ENCODE results near the gene ATG7. TPM values are rescaled to one million over a fixed set of nuclear protein-coding genes. Genes with fewer than 3 reads are reported as not detected.
A peak's percentile ranks its signal among the peaks of the same experiment; 100 is the strongest.
"Not testable (repeated sequence)": the region's sequence is repeated elsewhere in the genome, so short reads cannot be mapped to it uniquely, and the experiment has no call there.

ATG7 gene
- total RNA-seq, 1 donor from 2014 or later = 53.4 TPM

DNA sequence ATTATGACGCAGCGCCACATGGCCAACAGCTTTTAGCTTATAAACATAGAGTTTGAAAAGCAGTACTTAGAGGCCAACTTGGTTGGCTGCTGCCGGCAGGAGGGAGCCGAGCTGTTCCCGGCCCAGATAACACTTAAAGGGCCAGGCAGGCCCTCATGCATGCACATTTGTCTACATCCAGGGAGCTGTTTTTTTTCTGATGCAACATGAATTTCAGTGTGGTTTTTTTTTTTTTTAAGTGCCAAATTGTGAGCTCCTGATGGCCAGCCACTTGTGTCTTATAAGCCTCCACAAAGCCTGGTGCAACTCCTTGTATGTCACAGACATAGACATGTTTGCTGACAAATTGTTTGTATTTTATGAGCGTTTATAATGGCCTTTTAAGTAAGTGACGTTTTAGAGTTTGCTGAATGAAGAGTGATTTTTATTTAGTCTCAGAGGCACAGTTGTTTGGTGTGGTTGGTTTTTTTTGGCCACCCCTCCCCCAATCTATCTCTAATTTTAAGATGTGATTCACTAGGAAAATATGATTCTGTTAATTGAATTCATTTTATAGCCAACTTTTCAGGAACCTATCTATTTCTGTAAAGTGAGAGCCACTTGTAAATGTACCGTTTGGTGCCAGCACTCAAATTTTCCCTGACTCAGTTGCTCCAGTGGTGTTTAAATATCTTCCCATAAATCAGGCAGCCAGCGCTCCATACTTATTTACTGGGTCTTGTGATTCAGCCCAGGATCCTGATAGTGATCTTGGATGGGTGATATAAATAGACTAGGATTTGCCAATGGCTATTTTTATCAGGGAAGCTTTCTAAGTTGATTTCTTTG is 237.2 kb downstream of the ATG7 start:
- DNase-seq (ENCODE audit: low read depth) (peak; percentile 40), FAIRE-seq (no peak)
- TF ChIP-seq, protein P1, sequence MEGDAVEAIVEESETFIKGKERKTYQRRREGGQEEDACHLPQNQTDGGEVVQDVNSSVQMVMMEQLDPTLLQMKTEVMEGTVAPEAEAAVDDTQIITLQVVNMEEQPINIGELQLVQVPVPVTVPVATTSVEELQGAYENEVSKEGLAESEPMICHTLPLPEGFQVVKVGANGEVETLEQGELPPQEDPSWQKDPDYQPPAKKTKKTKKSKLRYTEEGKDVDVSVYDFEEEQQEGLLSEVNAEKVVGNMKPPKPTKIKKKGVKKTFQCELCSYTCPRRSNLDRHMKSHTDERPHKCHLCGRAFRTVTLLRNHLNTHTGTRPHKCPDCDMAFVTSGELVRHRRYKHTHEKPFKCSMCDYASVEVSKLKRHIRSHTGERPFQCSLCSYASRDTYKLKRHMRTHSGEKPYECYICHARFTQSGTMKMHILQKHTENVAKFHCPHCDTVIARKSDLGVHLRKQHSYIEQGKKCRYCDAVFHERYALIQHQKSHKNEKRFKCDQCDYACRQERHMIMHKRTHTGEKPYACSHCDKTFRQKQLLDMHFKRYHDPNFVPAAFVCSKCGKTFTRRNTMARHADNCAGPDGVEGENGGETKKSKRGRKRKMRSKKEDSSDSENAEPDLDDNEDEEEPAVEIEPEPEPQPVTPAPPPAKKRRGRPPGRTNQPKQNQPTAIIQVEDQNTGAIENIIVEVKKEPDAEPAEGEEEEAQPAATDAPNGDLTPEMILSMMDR (IDR thresholded peaks at IDR 0.05; ENCODE audit: insufficient read depth, low read length, severe bottlenecking) = no peak
- H3K4me3 ChIP-seq (ENCODE audit: low read depth, low read length) = no peak overlapping the region
- peaks cover 1% of the 10 kb centered on the region for H3K36me3 ChIP-seq (ENCODE audit: control insufficient read depth, insufficient read depth, low read length)
- no peaks in the 10 kb centered on the region for H3K27me3 ChIP-seq (ENCODE audit: control insufficient read depth, insufficient read depth, low read length)

DNA sequence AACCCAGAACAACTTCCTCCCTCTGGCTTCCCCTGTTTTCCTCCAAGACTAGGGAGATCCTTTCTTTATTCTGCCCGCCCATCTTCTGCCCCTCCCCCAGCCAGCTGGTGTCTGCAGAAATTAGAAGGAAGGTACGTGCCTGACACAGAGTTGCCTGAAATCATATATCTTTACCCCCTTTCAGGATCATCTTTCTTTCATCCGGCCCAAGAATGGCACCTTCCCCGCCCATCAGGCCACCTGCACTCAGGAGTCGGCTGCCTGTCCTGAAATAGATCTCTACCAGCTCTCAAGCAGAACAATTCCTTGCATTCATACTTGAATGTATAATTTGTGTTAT is 237.8 kb downstream of the ATG7 start:
- peaks cover 1% of the 10 kb centered on the region for H3K36me3 ChIP-seq (ENCODE audit: control insufficient read depth, insufficient read depth, low read length)
- H3K4me3 ChIP-seq (ENCODE audit: low read depth, low read length) = no peak overlapping the region
- TF ChIP-seq, protein P1 (IDR thresholded peaks at IDR 0.05; ENCODE audit: insufficient read depth, low read length, severe bottlenecking) = no peak
- H3K27me3 ChIP-seq (ENCODE audit: control insufficient read depth, insufficient read depth, low read length) = no peaks in the 10 kb centered on the region
- no peak for DNase-seq (ENCODE audit: low read depth)
- FAIRE-seq = no peak

DNA sequence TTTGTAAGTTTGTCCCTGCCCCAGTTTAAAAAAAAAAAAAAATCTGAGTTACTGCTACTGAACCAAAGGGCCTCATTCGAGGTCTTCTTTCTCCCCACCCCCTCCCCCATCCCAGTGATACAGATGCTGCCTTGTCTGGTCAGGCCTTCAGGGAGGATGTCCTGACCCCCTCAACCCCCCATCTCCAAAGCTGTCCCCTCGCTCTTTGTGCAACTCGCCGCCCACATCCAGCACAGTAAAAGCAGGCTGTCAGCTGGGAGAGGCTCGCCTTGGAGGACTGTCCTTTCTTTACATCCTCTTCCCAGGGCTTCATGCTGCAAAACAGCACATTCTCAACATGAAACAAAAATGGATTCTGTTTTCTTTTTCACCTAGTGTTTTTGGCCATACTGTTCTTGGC is 238.2 kb downstream of the ATG7 start:
- FAIRE-seq (no peak), DNase-seq (ENCODE audit: low read depth) (no peak)
- TF ChIP-seq, protein P1 (IDR thresholded peaks at IDR 0.05; ENCODE audit: insufficient read depth, low read length, severe bottlenecking) = no peak
- Histone ChIP-seq H3K36me3 (ENCODE audit: control insufficient read depth, insufficient read depth, low read length) (peaks cover 1% of the 10 kb centered on the region), H3K27me3 (ENCODE audit: control insufficient read depth, insufficient read depth, low read length) (no peaks in the 10 kb centered on the region), H3K4me3 (ENCODE audit: low read depth, low read length) (no peak overlapping the region)

DNA sequence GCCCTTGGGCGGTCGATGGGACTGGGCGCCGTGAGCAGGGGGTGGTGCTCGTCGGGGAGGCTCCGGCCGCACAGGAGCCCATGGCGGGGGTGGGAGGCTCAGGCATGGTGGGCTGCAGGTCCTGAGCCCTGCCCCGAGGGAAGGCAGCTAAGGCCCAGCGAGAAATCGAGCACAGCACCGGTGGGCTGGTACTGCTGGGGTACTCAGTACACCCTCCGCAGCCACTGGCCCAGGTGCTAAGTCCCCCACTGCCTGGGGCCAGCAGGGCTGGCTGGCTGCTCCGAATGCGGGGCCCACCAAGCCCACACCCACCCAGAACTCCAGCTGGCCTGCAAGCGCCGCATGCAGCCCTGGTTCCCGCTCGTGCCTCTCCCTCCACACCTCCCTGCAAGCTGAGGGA is 239.4 kb downstream of the ATG7 start:
- FAIRE-seq; H3K36me3 ChIP-seq (ENCODE audit: control insufficient read depth, insufficient read depth, low read length); DNase-seq (ENCODE audit: low read depth): not testable (repeated sequence)

DNA sequence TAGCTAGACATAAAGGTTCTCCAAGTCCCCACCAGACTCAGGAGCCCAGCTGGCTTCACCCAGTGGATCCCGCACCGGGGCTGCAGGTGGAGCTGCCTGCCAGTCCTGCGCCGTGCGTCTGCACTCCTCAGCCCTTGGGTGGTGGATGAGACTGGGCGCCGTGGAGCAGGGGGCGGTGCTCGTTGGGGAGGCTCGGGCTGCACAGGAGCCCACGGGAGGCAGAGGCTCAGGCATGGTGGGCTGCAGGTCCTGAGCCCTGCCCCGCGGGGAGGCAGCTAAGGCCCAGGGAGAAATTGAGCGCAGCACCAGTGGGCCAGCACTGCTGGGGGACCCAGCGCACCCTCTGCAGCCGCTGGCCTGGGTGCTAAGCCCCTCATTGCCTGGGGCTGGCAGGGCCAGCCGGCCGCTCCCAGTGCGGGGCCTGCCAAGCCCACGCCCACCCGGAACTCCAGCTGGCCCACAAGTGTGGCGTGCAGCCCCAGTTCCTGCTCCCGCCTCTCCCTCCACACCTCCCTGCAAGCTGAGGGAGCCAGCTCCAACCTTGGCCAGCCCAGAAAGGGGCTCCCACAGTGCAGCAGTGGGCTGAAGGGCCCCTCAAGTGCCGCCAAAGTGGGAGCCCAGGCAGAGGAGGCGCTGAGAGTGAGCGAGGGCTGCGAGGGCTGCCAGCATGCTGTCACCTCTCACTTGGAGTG is 241.1 kb downstream of the ATG7 start:
- not testable (repeated sequence) for DNase-seq (ENCODE audit: low read depth); H3K36me3 ChIP-seq (ENCODE audit: control insufficient read depth, insufficient read depth, low read length); H3K27me3 ChIP-seq (ENCODE audit: control insufficient read depth, insufficient read depth, low read length); H3K4me3 ChIP-seq (ENCODE audit: low read depth, low read length); FAIRE-seq

More for the DNA sequence above, 239.4 kb downstream of the ATG7 start:
- not testable (repeated sequence) for H3K4me3 ChIP-seq (ENCODE audit: low read depth, low read length); H3K27me3 ChIP-seq (ENCODE audit: control insufficient read depth, insufficient read depth, low read length)

DNA sequence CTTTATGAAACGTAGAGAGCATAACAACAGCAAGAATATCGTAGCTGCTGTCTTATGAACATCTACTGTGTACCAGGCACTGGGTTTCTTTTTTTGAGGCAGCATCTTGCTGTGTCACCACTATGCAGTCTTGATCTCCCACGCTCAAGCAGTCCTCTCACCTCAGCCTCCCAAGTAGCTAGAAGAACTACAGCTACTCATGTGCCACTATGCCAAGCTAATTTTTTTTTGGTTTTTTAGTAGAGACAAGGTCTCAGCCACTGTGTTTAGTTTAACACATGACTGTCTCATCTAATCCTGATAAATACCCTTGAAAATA is 241.6 kb downstream of the ATG7 start:
- Histone ChIP-seq H3K4me3 (ENCODE audit: low read depth, low read length) (no peak overlapping the region), H3K27me3 (ENCODE audit: control insufficient read depth, insufficient read depth, low read length) (no peaks in the 10 kb centered on the region), H3K36me3 (ENCODE audit: control insufficient read depth, insufficient read depth, low read length) (peaks cover 1% of the 10 kb centered on the region)
- no peak for DNase-seq (ENCODE audit: low read depth)
- FAIRE-seq = no peak
- TF ChIP-seq, protein P1 (IDR thresholded peaks at IDR 0.05; ENCODE audit: insufficient read depth, low read length, severe bottlenecking) = no peak
